Central memory CD8-positive, alpha-beta T cell (primary cell): ENCODE data around the gene NOL4L.

Experiments used
- ATAC-seq: fragments of 150-1000 bp; cut with Tn5 transposase; replicated peaks from 2 replicates; pipeline ENCODE4 v1.10.0; 2022; ENCODE audit warnings: mild to moderate bottlenecking, moderate FRiP score, moderate number of reproducible peaks; ENCODE audit not compliant: poor library complexity, severe bottlenecking; ENCODE audit errors: extremely low read depth
- DNase-seq, 2 donors: peaks; one replicate each; pipeline ENCODE4 v3.0.0; 2021; ENCODE audit warnings: low spot score in 2 of 2
- H3K27ac Mint-ChIP-seq: one replicate; pipeline ENCODE4 v1.8.0; 2022; ENCODE audit warnings: low read depth, mild to moderate bottlenecking, moderate library complexity, mixed read lengths
- H3K27me3 Mint-ChIP-seq: one replicate; pipeline ENCODE4 v1.8.0; 2022; ENCODE audit warnings: mixed read lengths
- H3K36me3 Mint-ChIP-seq: one replicate; pipeline ENCODE4 v1.8.0; 2022; ENCODE audit warnings: mild to moderate bottlenecking, moderate library complexity, mixed read lengths; ENCODE audit not compliant: insufficient read depth
- H3K4me1 Mint-ChIP-seq: one replicate; pipeline ENCODE4 v1.8.0; 2022; ENCODE audit warnings: mixed read lengths
- H3K4me3 Mint-ChIP-seq: one replicate; pipeline ENCODE4 v1.8.0; 2022; ENCODE audit warnings: mild to moderate bottlenecking, moderate library complexity, mixed read lengths
- H3K9me3 Mint-ChIP-seq: one replicate; pipeline ENCODE4 v1.8.0; 2022; ENCODE audit warnings: mixed read lengths

Gene NOL4L

GRCh38 chr20:32474967-32475811 is 109.9 kb downstream of the NOL4L start:
- H3K36me3 Mint-ChIP-seq: peaks cover 17% of the 10 kb centered on the region
- H3K27me3 Mint-ChIP-seq: no peaks in the 10 kb centered on the region
- no peak for ATAC-seq
- H3K9me3 Mint-ChIP-seq: no peaks in the 10 kb centered on the region
- H3K4me3 Mint-ChIP-seq: no peak overlapping the region
- DNase-seq: no peak
- peaks cover 38% of the 10 kb centered on the region for H3K4me1 Mint-ChIP-seq
- H3K27ac Mint-ChIP-seq: peak overlapping the region; percentile 44

- H3K9me3 Mint-ChIP-seq: no peaks in the 10 kb centered on the region
- H3K4me3 Mint-ChIP-seq: no peak overlapping the region
- no peaks in the 10 kb centered on the region for H3K27me3 Mint-ChIP-seq
- no peak for DNase-seq
- peaks cover 15% of the 10 kb centered on the region for H3K36me3 Mint-ChIP-seq
- peaks cover 32% of the 10 kb centered on the region for H3K4me1 Mint-ChIP-seq
- no peak overlapping the region for H3K27ac Mint-ChIP-seq
- ATAC-seq: no peak
Measured at GRCh38 chr20:32474717-32474966, 110.5 kb downstream of the NOL4L start.

- Mint-ChIP-seq H3K27ac (no peak overlapping the region), H3K36me3 (peaks cover 15% of the 10 kb centered on the region), H3K27me3 (no peaks in the 10 kb centered on the region), H3K4me1 (peaks cover 28% of the 10 kb centered on the region), H3K4me3 (no peak overlapping the region), H3K9me3 (no peaks in the 10 kb centered on the region)
- DNase-seq (no peak), ATAC-seq (no peak)
Measured at GRCh38 chr20:32474009-32474716, 111.0 kb downstream of the NOL4L start.

GRCh38 chr20:32473231-32474008 is 111.7 kb downstream of the NOL4L start:
- Mint-ChIP-seq H3K9me3 (no peaks in the 10 kb centered on the region), H3K27ac (no peak overlapping the region), H3K27me3 (no peaks in the 10 kb centered on the region), H3K36me3 (peaks cover 15% of the 10 kb centered on the region), H3K4me1 (peaks cover 25% of the 10 kb centered on the region), H3K4me3 (no peak overlapping the region)
- no peak for DNase-seq
- no peak for ATAC-seq

GRCh38 chr20:32472581-32473207 is 112.4 kb downstream of the NOL4L start:
- Mint-ChIP-seq H3K9me3 (no peaks in the 10 kb centered on the region), H3K4me1 (peaks cover 17% of the 10 kb centered on the region), H3K36me3 (peaks cover 15% of the 10 kb centered on the region), H3K4me3 (no peak overlapping the region), H3K27me3 (no peaks in the 10 kb centered on the region), H3K27ac (no peak overlapping the region)
- no peak for ATAC-seq
- no peak for DNase-seq

GRCh38 chr20:32470940-32471339 is 114.2 kb downstream of the NOL4L start:
- H3K9me3 Mint-ChIP-seq: no peaks in the 10 kb centered on the region
- H3K4me1 Mint-ChIP-seq: peaks cover 4% of the 10 kb centered on the region
- peaks cover 13% of the 10 kb centered on the region for H3K36me3 Mint-ChIP-seq

GRCh38 chr20:32470025-32470861 is 114.9 kb downstream of the NOL4L start:
- peaks cover 16% of the 10 kb centered on the region for H3K36me3 Mint-ChIP-seq
- no peaks in the 10 kb centered on the region for H3K4me1 Mint-ChIP-seq
- no peak for ATAC-seq
- H3K27me3 Mint-ChIP-seq: no peaks in the 10 kb centered on the region
- no peak for DNase-seq
- no peak overlapping the region for H3K4me3 Mint-ChIP-seq
- no peak overlapping the region for H3K27ac Mint-ChIP-seq
- H3K9me3 Mint-ChIP-seq: no peaks in the 10 kb centered on the region

More at GRCh38 chr20:32470940-32471339, 114.2 kb downstream of the NOL4L start:
- ATAC-seq (no peak), DNase-seq (no peak)
- no peak overlapping the region for H3K4me3 Mint-ChIP-seq
- no peak overlapping the region for H3K27ac Mint-ChIP-seq
- no peaks in the 10 kb centered on the region for H3K27me3 Mint-ChIP-seq

GRCh38 chr20:32468860-32469259 is 116.3 kb downstream of the NOL4L start:
- DNase-seq: no peak
- Mint-ChIP-seq H3K27ac (no peak overlapping the region), H3K36me3 (peaks cover 22% of the 10 kb centered on the region)

GRCh38 chr20:32468313-32468640 is 116.9 kb downstream of the NOL4L start:
- Mint-ChIP-seq H3K27me3 (no peaks in the 10 kb centered on the region), H3K4me3 (no peak overlapping the region), H3K4me1 (no peaks in the 10 kb centered on the region), H3K27ac (no peak overlapping the region), H3K36me3 (peaks cover 22% of the 10 kb centered on the region), H3K9me3 (no peaks in the 10 kb centered on the region)
- ATAC-seq (no peak), DNase-seq (no peak)

More at GRCh38 chr20:32468860-32469259, 116.3 kb downstream of the NOL4L start:
- Mint-ChIP-seq H3K4me3 (no peak overlapping the region), H3K27me3 (no peaks in the 10 kb centered on the region), H3K4me1 (no peaks in the 10 kb centered on the region), H3K9me3 (no peaks in the 10 kb centered on the region)
- no peak for ATAC-seq

GRCh38 chr20:32467506-32468312 is 117.4 kb downstream of the NOL4L start:
- Mint-ChIP-seq H3K27ac (no peak overlapping the region), H3K4me3 (no peak overlapping the region), H3K36me3 (peaks cover 20% of the 10 kb centered on the region), H3K27me3 (no peaks in the 10 kb centered on the region), H3K9me3 (no peaks in the 10 kb centered on the region), H3K4me1 (no peaks in the 10 kb centered on the region)
- DNase-seq (no peak), ATAC-seq (no peak)

- DNase-seq (no peak), ATAC-seq (no peak)
- H3K27me3 Mint-ChIP-seq: no peaks in the 10 kb centered on the region
- no peak overlapping the region for H3K4me3 Mint-ChIP-seq
- no peak overlapping the region for H3K27ac Mint-ChIP-seq
- H3K36me3 Mint-ChIP-seq: peaks cover 22% of the 10 kb centered on the region
- H3K9me3 Mint-ChIP-seq: no peaks in the 10 kb centered on the region
- no peaks in the 10 kb centered on the region for H3K4me1 Mint-ChIP-seq
Measured at GRCh38 chr20:32466739-32467505, 118.2 kb downstream of the NOL4L start.
